Measurements from ENCODE around the gene MAPKAPK5.

GRCh38 chr12:111893287-111893686 is 51.3 kb downstream of the MAPKAPK5 start:
- TF ChIP-seq CTCF (IDR thresholded peaks at IDR 0.05; ENCODE audit: low read depth, low read length, missing input control) (no peak), MAX (IDR thresholded peaks at IDR 0.05) (no peak)
